ENCODE measurements around the gene RTN4.

The RTN4 gene

DNA sequence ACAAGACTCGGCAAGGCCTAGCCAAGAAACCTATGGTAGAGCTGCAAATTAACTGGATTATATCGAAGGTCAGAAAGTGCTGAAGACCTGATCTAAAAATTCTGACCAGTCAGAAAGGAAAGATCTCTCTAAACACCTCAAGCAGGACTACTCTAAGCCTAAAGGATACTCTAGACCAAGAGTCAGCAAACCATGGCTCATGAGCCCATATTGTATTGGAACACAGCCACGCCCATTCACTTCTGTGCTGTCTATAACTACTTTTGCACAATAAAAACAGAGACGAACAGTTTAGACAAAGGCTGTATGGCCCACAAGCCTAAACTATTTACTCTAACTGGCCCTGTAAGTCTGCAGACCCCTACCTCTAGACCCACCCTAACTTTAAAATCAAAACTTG, 18.7 kb downstream of the RTN4 start:
- DNase-seq = no peak

DNA sequence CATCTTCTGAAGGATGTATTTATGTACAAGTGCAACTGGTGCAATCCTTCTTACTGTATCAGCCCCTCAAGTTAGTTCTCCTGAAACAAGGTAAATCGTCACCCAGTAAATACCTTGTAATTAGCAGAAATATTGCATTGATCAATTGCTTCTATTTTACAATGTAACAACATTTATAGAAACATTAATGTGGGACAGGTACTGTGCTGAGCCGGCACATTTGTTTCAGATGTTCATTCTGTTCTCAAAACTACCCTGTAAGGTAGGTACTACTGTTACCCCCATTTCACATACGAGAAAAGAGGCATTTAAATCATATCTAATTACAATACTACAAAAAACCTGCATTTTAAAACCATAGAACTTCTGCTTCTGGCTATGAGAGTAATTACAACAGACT, 19.5 kb downstream of the RTN4 start:
- no peak for DNase-seq

- no peak for DNase-seq
These were observed 21.2 kb downstream of the RTN4 start for GRCh38 chr2:55029098-55029497.

- no peak for DNase-seq
These were observed 23.0 kb downstream of the RTN4 start for GRCh38 chr2:55027226-55027625.

DNA sequence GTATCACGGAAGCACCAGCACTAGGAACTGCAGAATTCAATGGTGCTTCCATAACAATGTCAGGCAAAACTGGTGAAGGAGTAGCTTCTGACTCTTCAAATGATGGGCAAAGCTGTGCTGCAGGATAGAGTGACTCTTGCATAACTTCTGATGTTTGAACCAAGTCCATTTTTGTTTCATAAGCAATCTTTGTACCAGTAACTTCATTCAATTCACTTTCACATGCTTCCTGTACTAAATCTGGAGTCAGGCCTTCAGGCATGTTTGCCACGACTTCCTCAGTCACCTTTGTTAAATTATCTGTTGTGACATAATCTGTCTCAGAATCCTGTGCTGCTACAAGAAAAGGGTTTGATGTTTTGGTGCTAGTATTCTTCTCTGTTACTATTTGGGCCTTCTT, 24.0 kb downstream of the RTN4 start:
- DNase-seq = no peak

DNA sequence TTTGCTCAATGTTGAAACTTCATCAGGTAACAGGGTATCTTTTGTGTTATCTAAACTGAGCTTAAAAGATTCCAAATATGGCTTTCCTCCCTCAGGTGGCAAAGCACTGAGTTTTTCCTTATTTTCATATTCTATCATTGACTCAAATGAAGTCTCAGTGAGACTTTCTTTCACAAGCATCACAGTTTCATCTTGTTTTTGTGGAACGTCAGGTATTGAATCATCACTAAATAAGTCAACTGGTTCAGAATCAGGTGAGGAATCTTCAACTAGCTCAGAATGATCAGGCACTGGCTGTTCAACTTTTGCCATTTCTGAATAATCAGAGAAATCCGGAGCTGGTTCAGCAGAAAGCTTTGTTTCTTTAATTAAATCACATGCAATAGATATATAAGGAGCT, 24.6 kb downstream of the RTN4 start:
- DNase-seq = no peak

- DNase-seq = no peak
These were observed 25.2 kb downstream of the RTN4 start for GRCh38 chr2:55025082-55025481.

DNA sequence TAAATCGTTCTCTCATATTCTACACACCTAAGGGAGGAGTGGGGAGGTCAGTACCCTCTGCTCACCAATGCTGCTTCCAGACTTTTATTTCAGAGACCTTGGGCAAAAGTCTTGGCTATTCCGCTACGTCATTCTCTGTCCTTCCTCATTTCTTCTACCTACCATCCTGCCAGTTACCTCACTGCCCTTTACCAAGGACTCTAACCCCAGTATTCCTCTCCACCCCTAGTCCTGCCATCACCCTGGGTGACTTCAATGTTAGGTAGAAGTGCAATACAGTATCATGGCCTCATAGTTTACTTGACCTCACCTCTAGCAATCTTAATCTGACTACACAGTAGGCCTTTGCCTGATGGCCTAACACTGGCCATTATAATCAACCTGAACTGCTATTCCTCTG, 27.8 kb downstream of the RTN4 start:
- DNase-seq = no peak

DNA sequence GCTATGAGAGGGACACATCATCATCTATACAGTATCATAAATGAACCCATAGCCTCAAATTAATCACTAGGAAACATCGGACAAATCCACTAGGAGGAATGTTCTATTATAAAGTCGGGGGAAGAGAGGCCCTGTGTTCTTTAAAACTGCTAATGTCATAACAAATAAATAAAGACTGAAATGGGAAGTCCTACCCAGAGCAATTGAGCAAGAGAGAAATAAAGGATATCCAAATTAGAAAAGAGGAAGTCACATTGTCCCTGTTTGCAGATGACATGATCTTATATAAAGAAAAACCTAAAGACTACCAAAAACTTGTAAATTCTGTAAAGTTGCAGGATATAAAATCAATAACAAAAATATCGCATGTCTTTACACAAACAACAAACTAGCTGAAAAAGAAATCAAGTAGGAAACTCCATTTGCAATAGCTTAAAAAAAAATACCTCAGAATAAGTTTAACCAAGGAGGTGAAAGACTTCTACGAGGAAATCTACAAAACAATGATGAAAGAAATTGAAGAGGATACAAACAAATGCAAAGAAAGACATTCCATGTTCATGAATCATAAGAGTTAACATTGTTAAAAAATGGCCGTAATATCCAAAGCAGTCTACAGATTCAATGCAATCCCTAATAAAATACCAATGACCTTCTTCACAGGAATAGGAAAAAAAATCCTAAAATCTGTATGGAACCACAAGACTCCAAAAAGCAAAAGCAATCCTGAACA, 30.6 kb downstream of the RTN4 start:
- no peak for DNase-seq

DNA sequence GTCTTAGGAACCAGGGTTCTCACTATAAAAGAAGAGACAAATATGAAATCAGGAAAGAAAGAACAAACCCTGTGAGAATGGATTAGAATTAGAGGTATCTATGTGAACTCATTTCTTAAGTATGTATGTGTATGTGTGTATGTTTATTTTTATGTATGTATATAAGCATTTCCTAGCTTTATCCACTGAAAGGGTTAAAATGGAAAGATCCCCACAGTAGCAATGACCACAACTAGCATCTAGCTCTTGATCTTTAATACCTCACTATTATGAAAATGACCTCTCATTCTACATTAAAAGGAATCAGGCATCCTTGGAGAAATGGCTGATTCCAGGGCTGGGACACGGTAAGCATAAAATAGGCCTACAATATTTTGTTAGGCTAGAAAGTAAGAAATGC, 31.6 kb downstream of the RTN4 start:
- DNase-seq = no peak

DNA sequence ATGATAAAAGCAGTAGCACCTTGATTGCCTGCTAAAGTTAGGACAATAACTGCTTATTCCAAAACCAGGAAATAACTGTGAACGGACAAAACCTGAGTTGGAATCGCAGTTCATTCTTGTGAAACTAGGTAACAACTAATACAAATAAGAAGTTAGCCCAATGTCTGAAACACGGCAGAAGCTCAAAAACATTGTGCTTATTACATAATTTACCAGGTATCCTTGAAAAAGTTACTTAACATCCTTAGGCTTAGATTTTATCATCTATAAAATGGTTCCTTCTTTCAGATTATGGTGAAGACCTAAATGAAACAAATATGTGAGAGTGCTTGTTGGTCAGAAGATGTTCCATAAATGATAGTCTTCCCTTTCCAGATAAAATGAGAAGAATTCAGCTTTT, 32.4 kb downstream of the RTN4 start:
- no peak for DNase-seq

- DNase-seq = no peak
These were observed 32.8 kb downstream of the RTN4 start for GRCh38 chr2:55017428-55017827.

DNA sequence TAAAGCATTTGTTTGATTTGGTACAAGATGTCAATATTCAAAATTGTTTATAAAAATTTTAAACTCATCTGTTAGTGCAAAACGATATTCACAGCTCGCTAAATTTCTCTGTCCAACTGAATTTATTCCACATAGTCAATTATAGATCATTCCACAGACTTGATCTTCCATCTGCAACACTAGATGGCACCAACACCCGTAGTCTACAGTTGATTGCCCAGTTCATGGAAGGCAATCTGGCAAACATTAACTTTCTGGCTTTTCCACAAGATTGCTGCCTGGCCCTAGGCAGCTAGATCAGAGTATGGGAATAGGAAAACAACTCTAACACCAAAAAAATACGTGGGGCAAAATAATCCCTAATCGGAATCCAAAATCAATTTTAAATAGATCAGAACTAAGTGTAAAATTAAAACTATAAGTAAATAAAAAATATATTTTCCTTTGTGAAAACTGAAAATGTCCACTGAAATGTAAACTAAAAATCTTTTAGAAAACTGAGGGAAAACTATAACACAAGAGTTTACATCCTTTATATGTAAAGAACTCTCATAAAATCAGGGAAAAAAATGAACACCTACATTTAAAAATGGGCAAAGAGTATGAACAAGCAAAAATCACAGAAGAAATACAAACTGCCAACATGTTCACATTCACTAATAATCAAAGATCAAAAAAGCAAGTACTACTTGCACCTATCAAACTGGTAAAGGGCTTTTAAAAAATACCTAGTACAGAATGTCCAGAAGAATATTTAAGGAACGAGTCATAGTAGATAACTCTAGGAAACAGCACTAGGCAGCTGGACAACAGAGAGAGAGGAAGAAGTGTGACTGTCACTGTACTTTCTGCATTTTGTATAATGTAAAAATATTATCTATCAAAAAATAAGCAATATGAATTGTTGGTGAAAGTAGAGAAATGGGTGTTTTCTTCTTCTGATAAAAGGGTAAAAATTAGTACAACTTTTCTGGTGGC, 35.0 kb downstream of the RTN4 start:
- no peak for DNase-seq

GRCh38 chr2:55013936-55014335, 36.3 kb downstream of the RTN4 start:
- no peak for DNase-seq

GRCh38 chr2:55012672-55013484, 37.4 kb downstream of the RTN4 start:
- DNase-seq = no peak

DNA sequence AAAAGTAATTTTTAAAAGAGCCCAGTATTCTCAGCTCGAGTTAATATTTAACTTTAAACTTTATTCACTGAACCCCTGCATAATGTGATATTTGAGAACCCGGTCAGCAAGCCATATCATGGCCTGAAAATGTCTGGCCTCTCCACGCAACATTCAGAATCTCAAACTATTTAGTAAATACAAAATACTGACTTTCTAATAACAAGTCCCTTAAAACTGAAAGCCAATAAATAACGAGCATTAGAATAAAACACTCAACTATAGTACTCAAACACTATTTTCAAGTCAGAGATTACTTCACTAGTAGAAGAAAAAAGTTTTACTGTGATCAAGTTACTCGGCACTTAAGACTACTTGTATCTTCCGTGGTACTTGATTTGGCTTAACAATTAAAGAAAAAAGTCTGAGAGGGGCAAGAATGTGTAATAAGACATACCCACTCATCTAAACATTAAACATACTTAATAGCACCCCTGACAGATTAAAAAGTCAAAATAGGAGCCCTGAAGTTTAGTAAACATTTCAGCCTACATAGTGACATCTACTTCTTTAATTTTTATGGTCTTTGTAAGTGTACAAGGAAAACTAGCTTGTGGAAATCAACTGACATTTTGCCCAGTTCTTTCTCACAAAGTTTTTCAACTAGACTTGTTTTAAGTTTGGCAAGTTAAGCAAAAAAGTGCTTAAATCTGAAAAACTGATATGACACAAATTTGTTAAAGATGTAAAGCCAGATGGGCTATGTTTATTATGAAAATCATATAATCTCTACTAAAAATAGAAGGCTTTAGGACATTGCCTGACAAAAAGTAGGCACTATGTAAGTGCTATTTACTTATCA, 38.2 kb downstream of the RTN4 start:
- no peak for DNase-seq

- DNase-seq = no peak
These were observed 39.3 kb downstream of the RTN4 start for GRCh38 chr2:55010915-55011314.

- peak in 1 of 2 experiments; percentile 32 for DNase-seq
These were observed 40.1 kb downstream of the RTN4 start for GRCh38 chr2:55010149-55010591.

DNA sequence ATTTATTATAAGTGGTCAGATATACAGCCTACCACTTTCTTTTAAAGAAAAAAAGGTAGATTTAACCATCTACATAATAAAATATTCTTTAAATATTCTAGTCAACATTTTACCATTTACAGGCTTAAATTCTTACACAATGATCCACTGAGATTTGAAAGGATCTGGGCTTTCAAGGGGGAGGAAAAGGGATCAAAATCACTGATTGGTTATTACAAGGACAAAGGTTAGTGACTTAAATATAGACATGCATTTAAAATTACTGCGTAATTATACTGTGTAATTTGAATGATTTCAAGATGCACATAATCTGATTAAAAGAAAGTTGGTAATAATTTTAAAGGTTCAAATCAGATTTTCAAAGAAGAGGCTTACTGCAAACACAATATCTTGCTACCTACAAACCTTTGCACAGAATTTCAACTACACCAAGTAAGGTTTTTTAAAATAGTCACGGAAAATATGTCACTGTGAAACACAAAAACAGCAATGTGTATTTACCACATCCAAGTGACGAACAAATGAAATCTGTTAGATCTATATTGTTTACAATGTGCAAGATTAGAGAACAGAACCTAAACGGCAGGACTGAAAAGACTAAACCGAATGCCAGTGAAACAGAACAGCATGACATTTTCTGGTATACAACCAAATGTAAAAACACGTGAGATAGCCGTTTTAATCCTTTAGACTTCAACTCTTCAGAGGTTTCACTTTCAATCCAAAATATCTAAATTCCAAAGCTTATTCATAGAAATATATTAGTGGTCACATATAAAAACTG, 40.8 kb downstream of the RTN4 start:
- no peak for DNase-seq

- DNase-seq = no peak
These were observed 43.9 kb downstream of the RTN4 start for GRCh38 chr2:55006306-55006705.

Data from activated T-cell treated with anti-CD3 and anti-CD28 coated beads, Interleukin-2, amount 50 U/mL, for 48 hours (primary cell).